Transverse colon (tissue), 4 donors: ENCODE measurements around the gene PNMA8C.

ENCODE experiments used
- EP300 ChIP-seq: sonication (generic); formaldehyde crosslinking; IDR thresholded peaks from one replicate; pipeline ENCODE4 v1.6.1; 2017; ENCODE audit warnings: antibody characterized with exemption, low read depth
- POLR2A ChIP-seq: fragments of 450-650 bp; IDR thresholded peaks from one replicate; pipeline ENCODE4 v1.6.1; 2016; ENCODE audit warnings: antibody characterized with exemption, mild to moderate bottlenecking, moderate library complexity
- POLR2AphosphoS5 ChIP-seq, 3 donors: sonication (generic); formaldehyde crosslinking; IDR thresholded peaks; one replicate each; pipeline ENCODE4 v1.6.1; 2016; ENCODE audit warnings: antibody characterized with exemption in 3 of 3
- TF ChIP-seq, protein P1 (sequence below), 5 experiments: fragments of 200-600 bp in 3 of 5; fragments of 450-650 bp in 2 of 5; sonication (generic) in 3 of 5; IDR thresholded peaks; 1 replicate in 2 of 5; 2 replicates in 3 of 5; pipeline ENCODE4 v1.5.1; 2016 to 2017; ENCODE audit warnings: antibody characterized with exemption in 5 of 5, inconsistent platforms in 3 of 5, mild to moderate bottlenecking in 2 of 5, moderate library complexity in 1 of 5

DNA sequence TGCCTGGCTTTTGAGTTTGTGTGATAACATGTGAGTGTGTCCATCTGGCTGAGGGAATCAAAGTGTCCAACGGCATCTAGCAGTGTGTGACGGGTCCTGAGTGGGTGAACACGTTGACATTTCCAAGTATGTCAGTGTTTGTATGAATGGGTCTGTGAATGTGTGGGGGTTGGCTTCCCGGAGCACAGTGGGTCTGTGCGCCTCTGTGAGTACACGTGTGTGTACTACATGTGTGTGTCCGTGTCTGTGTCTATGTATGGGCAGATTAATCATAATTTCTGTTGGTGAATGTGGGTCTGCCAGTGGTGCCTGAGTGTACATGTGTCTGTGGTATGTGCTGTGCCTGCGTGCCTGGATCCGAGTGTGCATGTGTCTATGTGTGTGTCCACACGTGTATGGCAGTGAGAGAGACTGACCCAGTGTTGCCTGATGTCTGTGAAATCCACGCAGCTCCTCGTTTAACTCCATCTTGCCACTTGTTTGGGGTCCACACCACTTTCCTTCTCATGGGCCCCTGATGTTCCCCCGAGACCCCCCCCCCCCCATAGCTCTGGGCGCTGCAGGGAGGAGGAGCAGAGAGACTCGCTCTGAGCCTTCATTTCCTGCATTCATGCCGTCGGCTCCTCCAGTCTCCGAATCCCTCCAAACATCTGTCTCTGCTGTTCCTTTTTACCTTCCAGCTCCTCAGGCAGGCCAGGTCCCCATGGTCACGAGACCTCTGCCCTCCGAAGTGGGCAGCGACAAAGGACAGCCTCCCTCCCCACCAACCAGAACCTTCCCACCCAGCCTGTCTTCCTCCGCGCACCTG is 20.7 kb downstream of the PNMA8C start:
- no peak for TF ChIP-seq EP300
- TF ChIP-seq POLR2AphosphoS5 (IDR thresholded peaks at IDR 0.05): no peak
- TF ChIP-seq, protein P1, sequence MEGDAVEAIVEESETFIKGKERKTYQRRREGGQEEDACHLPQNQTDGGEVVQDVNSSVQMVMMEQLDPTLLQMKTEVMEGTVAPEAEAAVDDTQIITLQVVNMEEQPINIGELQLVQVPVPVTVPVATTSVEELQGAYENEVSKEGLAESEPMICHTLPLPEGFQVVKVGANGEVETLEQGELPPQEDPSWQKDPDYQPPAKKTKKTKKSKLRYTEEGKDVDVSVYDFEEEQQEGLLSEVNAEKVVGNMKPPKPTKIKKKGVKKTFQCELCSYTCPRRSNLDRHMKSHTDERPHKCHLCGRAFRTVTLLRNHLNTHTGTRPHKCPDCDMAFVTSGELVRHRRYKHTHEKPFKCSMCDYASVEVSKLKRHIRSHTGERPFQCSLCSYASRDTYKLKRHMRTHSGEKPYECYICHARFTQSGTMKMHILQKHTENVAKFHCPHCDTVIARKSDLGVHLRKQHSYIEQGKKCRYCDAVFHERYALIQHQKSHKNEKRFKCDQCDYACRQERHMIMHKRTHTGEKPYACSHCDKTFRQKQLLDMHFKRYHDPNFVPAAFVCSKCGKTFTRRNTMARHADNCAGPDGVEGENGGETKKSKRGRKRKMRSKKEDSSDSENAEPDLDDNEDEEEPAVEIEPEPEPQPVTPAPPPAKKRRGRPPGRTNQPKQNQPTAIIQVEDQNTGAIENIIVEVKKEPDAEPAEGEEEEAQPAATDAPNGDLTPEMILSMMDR (IDR thresholded peaks at IDR 0.05): no peak
- TF ChIP-seq POLR2A: no peak
